ENCODE data around the gene EPHA7.

DNA sequence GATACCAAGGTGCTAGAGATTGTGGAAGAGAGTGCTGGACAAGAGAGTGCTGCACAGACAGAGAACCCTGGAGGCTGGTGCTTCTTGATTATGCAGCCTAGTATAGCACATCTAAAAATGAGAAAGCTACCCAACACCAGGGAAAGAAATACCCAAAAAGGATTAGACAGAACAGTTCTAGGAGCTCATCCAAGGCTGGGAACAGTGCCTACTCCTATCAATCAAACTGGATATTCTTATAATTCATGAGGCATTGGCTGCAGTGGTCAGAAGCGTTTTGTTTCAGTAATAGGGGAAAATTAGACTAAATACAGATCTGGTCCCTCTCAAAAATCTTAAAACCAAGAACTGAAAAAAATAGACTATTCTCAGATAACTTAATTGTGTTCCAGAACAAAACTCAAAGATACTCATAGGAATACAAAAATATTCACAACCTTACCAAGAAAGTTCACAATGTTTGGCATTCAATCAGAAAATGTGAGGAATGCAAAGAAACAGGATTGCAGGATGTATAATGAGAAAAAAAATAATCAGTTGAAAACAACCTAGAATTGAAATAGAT lies 222.9 kb downstream of the EPHA7 start:
- TF ChIP-seq, protein P1, sequence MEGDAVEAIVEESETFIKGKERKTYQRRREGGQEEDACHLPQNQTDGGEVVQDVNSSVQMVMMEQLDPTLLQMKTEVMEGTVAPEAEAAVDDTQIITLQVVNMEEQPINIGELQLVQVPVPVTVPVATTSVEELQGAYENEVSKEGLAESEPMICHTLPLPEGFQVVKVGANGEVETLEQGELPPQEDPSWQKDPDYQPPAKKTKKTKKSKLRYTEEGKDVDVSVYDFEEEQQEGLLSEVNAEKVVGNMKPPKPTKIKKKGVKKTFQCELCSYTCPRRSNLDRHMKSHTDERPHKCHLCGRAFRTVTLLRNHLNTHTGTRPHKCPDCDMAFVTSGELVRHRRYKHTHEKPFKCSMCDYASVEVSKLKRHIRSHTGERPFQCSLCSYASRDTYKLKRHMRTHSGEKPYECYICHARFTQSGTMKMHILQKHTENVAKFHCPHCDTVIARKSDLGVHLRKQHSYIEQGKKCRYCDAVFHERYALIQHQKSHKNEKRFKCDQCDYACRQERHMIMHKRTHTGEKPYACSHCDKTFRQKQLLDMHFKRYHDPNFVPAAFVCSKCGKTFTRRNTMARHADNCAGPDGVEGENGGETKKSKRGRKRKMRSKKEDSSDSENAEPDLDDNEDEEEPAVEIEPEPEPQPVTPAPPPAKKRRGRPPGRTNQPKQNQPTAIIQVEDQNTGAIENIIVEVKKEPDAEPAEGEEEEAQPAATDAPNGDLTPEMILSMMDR (IDR thresholded peaks at IDR 0.05), result no peak
- no peak for TF ChIP-seq ZFX (IDR thresholded peaks at IDR 0.05; ENCODE audit: borderline replicate concordance)
